Gastrocnemius medialis (tissue), 4 donors: ENCODE data around the gene TFAP2B. TPM values are rescaled to one million over a fixed set of nuclear protein-coding genes. Genes with fewer than 3 reads are reported as not detected.

ENCODE experiments used
- ATAC-seq, 2 donors: fragments of 150-250 bp; one replicate each; pipeline ENCODE4 v1.9.1; 2016
- DNase-seq, 2 donors: peaks; one replicate each; pipeline ENCODE4 v3.0.0-alpha.2; 2019
- H3K27ac ChIP-seq, 4 donors: fragments of 200-600 bp; sonication (generic); 1 replicate in 1 of 4; 2 replicates in 3 of 4; pipeline ENCODE4 v1.5.1; 2016 to 2018; ENCODE audit warnings: mild to moderate bottlenecking in 2 of 4, moderate library complexity in 1 of 4
- H3K27me3 ChIP-seq, 3 donors: fragments of 200-600 bp; sonication (generic) in 2 of 3; 1 replicate in 1 of 3; 2 replicates in 2 of 3; pipeline versions ENCODE4 v1.5.1 to v1.6.0; 2016 to 2019; ENCODE audit warnings: mild to moderate bottlenecking in 1 of 3, moderate library complexity in 1 of 3
- H3K36me3 ChIP-seq, 2 donors: fragments of 200-600 bp; sonication (generic) in 1 of 2; one replicate each; pipeline ENCODE4 v1.5.1; 2017 to 2018
- H3K4me1 ChIP-seq, 2 donors: fragments of 200-600 bp; sonication (generic) in 1 of 2; one replicate each; pipeline ENCODE4 v1.5.1; 2016 to 2017; ENCODE audit warnings: mild to moderate bottlenecking in 2 of 2
- H3K4me3 ChIP-seq, 4 donors: fragments of 200-600 bp; sonication (generic) in 3 of 4; 1 replicate in 1 of 4; 2 replicates in 3 of 4; pipeline ENCODE4 v1.5.1; 2016 to 2019; ENCODE audit warnings: mild to moderate bottlenecking in 2 of 4
- H3K9me3 ChIP-seq, 3 donors: fragments of 200-600 bp; sonication (generic) in 2 of 3; 1 replicate in 1 of 3; 2 replicates in 2 of 3; pipeline ENCODE4 v1.5.1; 2016 to 2019
- CTCF ChIP-seq, 5 experiments: fragments of 450-650 bp in 3 of 5; fragments of 200-600 bp in 2 of 5; sonication (generic) in 2 of 5; IDR thresholded peaks in 4 of 5; conservative IDR thresholded peaks in 1 of 5; 1 replicate in 4 of 5; 2 replicates in 1 of 5; pipeline ENCODE4 v1.5.1; 2016 to 2019; ENCODE audit warnings: antibody characterized with exemption in 5 of 5, mild to moderate bottlenecking in 3 of 5, moderate library complexity in 3 of 5
- POLR2A ChIP-seq, 2 donors: fragments of 450-650 bp; IDR thresholded peaks; one replicate each; pipeline ENCODE4 v1.6.1; 2017; ENCODE audit warnings: antibody characterized with exemption in 2 of 2, mild to moderate bottlenecking in 2 of 2, moderate library complexity in 2 of 2
- in situ Hi-C, 4 donors: fragments of 200-750 bp; cut with MboI; loops; one replicate each; pipeline versions ENCODE4 v1.15.0 to v1.8.0; 2017; ENCODE audit warnings: low sequenced_read_pairs in 4 of 4
- intact Hi-C: fragments of 100-400 bp; cut with DNase I; formaldehyde crosslinking; loops from one replicate; pipeline ENCODE4 v1.15.1; 2023; ENCODE audit warnings: low total_unique reads
- total RNA-seq, 4 donors: library from RNA; depleted of rRNA; stranded (reverse); fragments of >200 nt; gene quantifications; one replicate each; pipeline versions ENCODE4 v1.1.0 to v1.2.3, GENCODE V29; 2016

TFAP2B gene
- total RNA-seq, 4 donors from 2014 or later = not detected

- ATAC-seq (no peak), DNase-seq (no peak)
- Histone ChIP-seq H3K27me3 (no peaks in the 10 kb centered on the region), H3K9me3 (no peaks in the 10 kb centered on the region), H3K27ac (no peak overlapping the region), H3K36me3 (no peaks in the 10 kb centered on the region), H3K4me3 (no peak overlapping the region), H3K4me1 (no peaks in the 10 kb centered on the region)
- intact Hi-C loops = no loop called here
- TF ChIP-seq CTCF (IDR thresholded peaks at IDR 0.05 in 4 of 5, conservative IDR thresholded peaks at IDR 0.05 in 1 of 5) (no peak), POLR2A (IDR thresholded peaks at IDR 0.05) (no peak)
- in situ Hi-C loops = loop anchor here in 3 of 4 donors (25.0 kb wide), 2 partner anchors 730 to 1205 kb away; no protein-coding TSS in a partner anchor
These were observed 11.6 kb upstream of the TFAP2B start for GRCh38 chr6:50807035-50807434.

GRCh38 chr6:50815436-50816114 is 3.1 kb upstream of the TFAP2B start:
- TF ChIP-seq CTCF (IDR thresholded peaks at IDR 0.05 in 4 of 5, conservative IDR thresholded peaks at IDR 0.05 in 1 of 5) (no peak), POLR2A (IDR thresholded peaks at IDR 0.05) (no peak)
- Histone ChIP-seq H3K27me3 (peaks cover 43 to 67% (median 58%) of the 10 kb centered on the region in 3 donors), H3K4me3 (peak overlapping the region; percentile 35 to 55 (median 48)), H3K9me3 (no peaks in the 10 kb centered on the region), H3K4me1 (peaks cover 0 to 4% of the 10 kb centered on the region in 2 donors), H3K27ac (no peak overlapping the region), H3K36me3 (no peaks in the 10 kb centered on the region)
- DNase-seq (no peak), ATAC-seq (no peak)
- in situ Hi-C loops = loop anchor here (10.0 to 25.0 kb wide), 4 partner anchors 722 to 1209 kb away; no protein-coding TSS in a partner anchor
- intact Hi-C loops = loop anchor here (5.0 kb wide), 3 partner anchors 537 to 1207 kb away; no protein-coding TSS in a partner anchor

- no peaks in the 10 kb centered on the region for H3K36me3 ChIP-seq
- peaks cover 0 to 4% of the 10 kb centered on the region in 2 donors for H3K4me1 ChIP-seq
- H3K27ac ChIP-seq = no peak overlapping the region
- peak overlapping the region; percentile 35 to 55 (median 48) for H3K4me3 ChIP-seq
- DNase-seq (peak in 1 of 2 donors; percentile 29), ATAC-seq (peak; percentile 60 to 70)
- no peaks in the 10 kb centered on the region for H3K9me3 ChIP-seq
- in situ Hi-C loops (loop anchor here (10.0 to 25.0 kb wide), 4 partner anchors 721 to 1209 kb away; no protein-coding TSS in a partner anchor), intact Hi-C loops (loop anchor here (5.0 kb wide), 3 partner anchors 536 to 1206 kb away; no protein-coding TSS in a partner anchor)
- peaks cover 48 to 73% (median 64%) of the 10 kb centered on the region in 3 donors for H3K27me3 ChIP-seq
- TF ChIP-seq CTCF (IDR thresholded peaks at IDR 0.05 in 4 of 5, conservative IDR thresholded peaks at IDR 0.05 in 1 of 5) (peak; percentile 48 to 80 (median 64)), POLR2A (IDR thresholded peaks at IDR 0.05) (no peak)
These were observed 2.5 kb upstream of the TFAP2B start for GRCh38 chr6:50816115-50816675.

GRCh38 chr6:50816947-50817645 is 1.6 kb upstream of the TFAP2B start:
- H3K9me3 ChIP-seq = no peaks in the 10 kb centered on the region
- peaks cover 54 to 82% (median 71%) of the 10 kb centered on the region in 3 donors for H3K27me3 ChIP-seq
- intact Hi-C loops = loop anchor here (5.0 kb wide), 3 partner anchors 535 to 1205 kb away; no protein-coding TSS in a partner anchor
- TF ChIP-seq CTCF (IDR thresholded peaks at IDR 0.05 in 4 of 5, conservative IDR thresholded peaks at IDR 0.05 in 1 of 5) (no peak), POLR2A (IDR thresholded peaks at IDR 0.05) (no peak)
- H3K4me3 ChIP-seq = no peak overlapping the region
- H3K27ac ChIP-seq = no peak overlapping the region
- peaks cover 0 to 4% of the 10 kb centered on the region in 2 donors for H3K4me1 ChIP-seq
- in situ Hi-C loops = loop anchor here (10.0 to 25.0 kb wide), 4 partner anchors 720 to 1208 kb away; no protein-coding TSS in a partner anchor
- DNase-seq (no peak), ATAC-seq (no peak)
- no peaks in the 10 kb centered on the region for H3K36me3 ChIP-seq
